SK-N-SH (cell line): ENCODE measurements around the gene JPH3.

Experiments
- CHD2 ChIP-seq: fragments of 150-350 bp; IDR thresholded peaks from 2 replicates; pipeline ENCODE4 v1.6.1; 2018; ENCODE audit warnings: low read length; ENCODE audit not compliant: partially characterized antibody
- EP300 ChIP-seq, 2 experiments: IDR thresholded peaks; 2 replicates each; pipeline versions ENCODE4 v1.4.0 to v1.6.1; 2012; ENCODE audit warnings: borderline replicate concordance in 1 of 2, low read depth in 1 of 2, low read length in 1 of 2
- EZH2phosphoT487 ChIP-seq: fragments of 200-600 bp; sonication (generic); IDR thresholded peaks from 2 replicates; pipeline ENCODE4 v1.6.1; 2017; ENCODE audit warnings: low read depth, mixed run types, mild to moderate bottlenecking, antibody characterized with exemption, moderate library complexity, borderline replicate concordance
- MXI1 ChIP-seq: IDR thresholded peaks from 2 replicates; pipeline ENCODE4 v1.6.1; 2012; ENCODE audit warnings: mild to moderate bottlenecking, low read depth, low read length, improper control_type of control experiment
- RXRA ChIP-seq: IDR thresholded peaks from 2 replicates; pipeline ENCODE4 v1.4.0; 2012; ENCODE audit warnings: low read depth, mild to moderate bottlenecking, borderline replicate concordance
- SMC3 ChIP-seq: IDR thresholded peaks from 2 replicates; pipeline ENCODE4 v1.6.1; 2012; ENCODE audit warnings: low read depth, low read length, improper control_type of control experiment
- TAF1 ChIP-seq: IDR thresholded peaks from 2 replicates; pipeline ENCODE4 v1.6.1; 2012; ENCODE audit warnings: low read depth, mild to moderate bottlenecking, low read length, moderate library complexity, borderline replicate concordance
- YY1 ChIP-seq: IDR thresholded peaks from 2 replicates; pipeline ENCODE4 v1.4.0; 2012; ENCODE audit warnings: low read depth, mild to moderate bottlenecking
- TF ChIP-seq, protein P1 (sequence below): fragments of 200-600 bp; sonication (generic); IDR thresholded peaks from 2 replicates; pipeline ENCODE4 v1.6.1; 2017; ENCODE audit warnings: antibody characterized with exemption, mild to moderate bottlenecking, moderate library complexity

DNA sequence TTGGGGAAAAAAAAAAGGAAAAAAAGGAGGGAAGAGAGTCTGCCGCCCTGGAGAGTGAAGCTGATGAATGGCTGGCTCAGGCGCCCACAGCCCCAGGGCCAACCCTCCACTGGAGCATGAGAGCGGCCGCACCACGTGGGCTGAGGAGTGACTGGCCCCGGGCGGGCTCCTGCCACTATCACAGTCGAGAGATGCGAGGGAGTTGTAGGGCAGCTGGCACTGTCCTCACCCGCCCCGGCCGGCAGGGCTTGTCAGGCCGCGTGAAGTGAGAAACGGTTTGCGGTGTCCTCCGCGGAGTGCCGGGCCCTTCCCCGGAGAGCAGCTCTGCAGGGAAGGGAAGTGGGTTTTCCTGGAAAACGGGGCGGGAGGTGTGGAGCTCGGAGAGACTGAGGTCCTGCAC lies 45.9 kb downstream of the JPH3 start:
- TF ChIP-seq YY1 = no peak
- TF ChIP-seq TAF1 = no peak
- no peak for TF ChIP-seq SMC3
- no peak for TF ChIP-seq EZH2phosphoT487
- no peak for TF ChIP-seq CHD2
- no peak for TF ChIP-seq EP300 (IDR thresholded peaks at IDR 0.05; ENCODE audit: borderline replicate concordance in 1 of 2, low read depth in 1 of 2, low read length in 1 of 2)
- TF ChIP-seq, protein P1, sequence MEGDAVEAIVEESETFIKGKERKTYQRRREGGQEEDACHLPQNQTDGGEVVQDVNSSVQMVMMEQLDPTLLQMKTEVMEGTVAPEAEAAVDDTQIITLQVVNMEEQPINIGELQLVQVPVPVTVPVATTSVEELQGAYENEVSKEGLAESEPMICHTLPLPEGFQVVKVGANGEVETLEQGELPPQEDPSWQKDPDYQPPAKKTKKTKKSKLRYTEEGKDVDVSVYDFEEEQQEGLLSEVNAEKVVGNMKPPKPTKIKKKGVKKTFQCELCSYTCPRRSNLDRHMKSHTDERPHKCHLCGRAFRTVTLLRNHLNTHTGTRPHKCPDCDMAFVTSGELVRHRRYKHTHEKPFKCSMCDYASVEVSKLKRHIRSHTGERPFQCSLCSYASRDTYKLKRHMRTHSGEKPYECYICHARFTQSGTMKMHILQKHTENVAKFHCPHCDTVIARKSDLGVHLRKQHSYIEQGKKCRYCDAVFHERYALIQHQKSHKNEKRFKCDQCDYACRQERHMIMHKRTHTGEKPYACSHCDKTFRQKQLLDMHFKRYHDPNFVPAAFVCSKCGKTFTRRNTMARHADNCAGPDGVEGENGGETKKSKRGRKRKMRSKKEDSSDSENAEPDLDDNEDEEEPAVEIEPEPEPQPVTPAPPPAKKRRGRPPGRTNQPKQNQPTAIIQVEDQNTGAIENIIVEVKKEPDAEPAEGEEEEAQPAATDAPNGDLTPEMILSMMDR = no peak
- no peak for TF ChIP-seq MXI1
- TF ChIP-seq RXRA = no peak
